ENCODE data around the gene FEZF1. TPM values are rescaled to one million over a fixed set of nuclear protein-coding genes. Genes with fewer than 3 reads are reported as not detected.
"Not testable (repeated sequence)": the region's sequence is repeated elsewhere in the genome, so short reads cannot be mapped to it uniquely, and the experiment has no call there.

The FEZF1 gene
- total RNA-seq, 4 donors from 2014 or later, result not detected

DNA sequence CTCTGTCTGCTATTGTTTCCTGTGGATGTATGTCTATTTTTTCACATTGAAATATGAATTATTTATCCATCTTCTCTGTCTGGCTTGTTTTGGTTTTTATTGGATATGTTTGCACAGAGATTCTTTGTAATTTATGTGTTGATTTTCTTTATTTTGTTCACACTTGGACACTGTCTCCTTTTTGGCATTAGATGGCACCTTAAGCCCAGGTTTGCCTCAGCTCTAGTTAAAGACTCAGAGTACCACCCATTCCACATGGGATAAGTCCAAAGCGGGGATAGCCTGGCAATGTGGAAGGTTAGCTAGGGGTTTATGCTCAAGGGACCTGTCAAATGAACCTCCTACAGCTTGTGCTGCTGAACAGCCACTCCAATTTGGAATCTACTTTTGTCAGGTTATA lies 14.1 kb downstream of the FEZF1 start:
- Histone ChIP-seq H3K27ac (no peak overlapping the region), H3K9me3 (no peaks in the 10 kb centered on the region), H3K4me1 (no peaks in the 10 kb centered on the region), H3K36me3 (no peaks in the 10 kb centered on the region), H3K27me3 (no peaks in the 10 kb centered on the region), H3K4me3 (replicated peaks in 1 of 3) (no peak overlapping the region)
- DNase-seq, result no peak
- no peak for TF ChIP-seq POLR2A (IDR thresholded peaks at IDR 0.05)
- TF ChIP-seq, protein P1, sequence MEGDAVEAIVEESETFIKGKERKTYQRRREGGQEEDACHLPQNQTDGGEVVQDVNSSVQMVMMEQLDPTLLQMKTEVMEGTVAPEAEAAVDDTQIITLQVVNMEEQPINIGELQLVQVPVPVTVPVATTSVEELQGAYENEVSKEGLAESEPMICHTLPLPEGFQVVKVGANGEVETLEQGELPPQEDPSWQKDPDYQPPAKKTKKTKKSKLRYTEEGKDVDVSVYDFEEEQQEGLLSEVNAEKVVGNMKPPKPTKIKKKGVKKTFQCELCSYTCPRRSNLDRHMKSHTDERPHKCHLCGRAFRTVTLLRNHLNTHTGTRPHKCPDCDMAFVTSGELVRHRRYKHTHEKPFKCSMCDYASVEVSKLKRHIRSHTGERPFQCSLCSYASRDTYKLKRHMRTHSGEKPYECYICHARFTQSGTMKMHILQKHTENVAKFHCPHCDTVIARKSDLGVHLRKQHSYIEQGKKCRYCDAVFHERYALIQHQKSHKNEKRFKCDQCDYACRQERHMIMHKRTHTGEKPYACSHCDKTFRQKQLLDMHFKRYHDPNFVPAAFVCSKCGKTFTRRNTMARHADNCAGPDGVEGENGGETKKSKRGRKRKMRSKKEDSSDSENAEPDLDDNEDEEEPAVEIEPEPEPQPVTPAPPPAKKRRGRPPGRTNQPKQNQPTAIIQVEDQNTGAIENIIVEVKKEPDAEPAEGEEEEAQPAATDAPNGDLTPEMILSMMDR (IDR thresholded peaks at IDR 0.05), result no peak
- 89 to 100% methylated on average over 1 of the region's 1 CpG for WGBS, 2 donors
- intact Hi-C loops (cut with DNase I), result no loop called here

DNA sequence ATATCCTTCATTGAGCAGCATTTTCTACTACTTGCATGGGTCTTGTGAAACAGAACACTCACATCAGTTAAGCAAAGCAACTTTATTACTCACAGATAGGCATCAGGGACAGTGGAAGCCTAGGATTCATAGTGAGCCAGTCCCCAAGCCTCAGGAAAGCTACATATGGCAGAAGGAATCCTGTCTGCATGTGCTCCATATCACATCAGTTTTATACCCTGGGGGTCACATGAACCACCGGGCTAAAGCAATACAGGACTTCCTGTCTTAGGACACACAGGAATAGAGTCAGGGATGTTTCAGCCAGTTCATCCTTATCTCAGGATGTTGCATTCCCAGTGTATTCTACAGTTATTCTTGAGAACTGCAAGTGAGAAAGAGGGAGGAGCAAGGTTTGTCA lies 15.1 kb downstream of the FEZF1 start:
- Histone ChIP-seq H3K27ac (no peak overlapping the region), H3K4me3 (replicated peaks in 1 of 3) (no peak overlapping the region), H3K9me3 (no peaks in the 10 kb centered on the region), H3K36me3 (no peaks in the 10 kb centered on the region), H3K4me1 (no peaks in the 10 kb centered on the region), H3K27me3 (no peaks in the 10 kb centered on the region)
- WGBS, 2 donors, result 50 to 71% methylated on average over 1 of the region's 1 CpG
- intact Hi-C loops (cut with DNase I), result no loop called here
- no peak for DNase-seq
- no peak for TF ChIP-seq POLR2A (IDR thresholded peaks at IDR 0.05)
- TF ChIP-seq, protein P1 (IDR thresholded peaks at IDR 0.05), result no peak

DNA sequence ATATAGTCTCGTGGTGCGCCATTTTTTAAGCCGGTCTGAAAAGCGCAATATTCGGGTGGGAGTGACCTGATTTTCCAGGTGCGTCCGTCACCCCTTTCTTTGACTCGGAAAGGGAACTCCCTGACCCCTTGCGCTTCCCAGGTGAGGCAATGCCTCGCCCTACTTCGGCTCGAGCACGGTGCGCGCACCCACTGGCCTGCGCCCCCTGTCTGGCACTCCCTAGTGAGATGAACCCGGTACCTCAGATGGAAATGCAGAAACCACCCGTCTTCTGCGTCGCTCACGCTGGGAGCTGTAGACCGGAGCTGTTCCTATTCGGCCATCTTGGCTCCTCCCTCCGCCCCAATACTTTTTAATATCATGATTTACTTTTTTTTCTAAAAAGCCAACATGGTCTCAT lies 19.9 kb downstream of the FEZF1 start:
- 92 to 94% methylated on average over 14 to 20 of the region's 24 CpGs for WGBS, 2 donors
- H3K36me3 ChIP-seq; intact Hi-C loops (cut with DNase I); H3K27me3 ChIP-seq; H3K4me1 ChIP-seq; DNase-seq; H3K4me3 ChIP-seq (replicated peaks in 1 of 3); H3K9me3 ChIP-seq; H3K27ac ChIP-seq: not testable (repeated sequence)

DNA sequence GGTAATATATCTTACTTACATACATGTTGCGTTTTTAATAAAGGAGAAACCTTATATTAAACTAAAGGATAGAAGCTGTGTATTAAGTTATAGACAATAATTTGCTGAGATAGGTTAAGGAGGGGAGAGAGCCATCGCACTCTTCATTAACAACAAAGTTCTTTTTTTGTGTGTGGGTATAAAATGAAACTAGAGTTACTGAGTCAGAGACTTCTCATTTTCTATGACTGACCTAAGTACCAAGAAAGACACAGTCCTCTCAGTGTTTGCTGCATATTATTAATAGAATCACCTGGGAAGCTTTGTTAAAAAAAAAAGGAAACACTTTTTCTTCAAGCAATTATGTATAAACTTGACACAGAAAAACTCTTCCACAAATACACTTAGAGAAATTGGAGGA lies 31.4 kb downstream of the FEZF1 start:
- no peak overlapping the region for H3K27ac ChIP-seq
- 91 to 94% methylated on average over 2 of the region's 2 CpGs for WGBS, 2 donors
- H3K4me1 ChIP-seq, result no peaks in the 10 kb centered on the region
- H3K4me3 ChIP-seq (replicated peaks in 1 of 3), result no peak overlapping the region
- no peaks in the 10 kb centered on the region for H3K9me3 ChIP-seq
- TF ChIP-seq, protein P1 (IDR thresholded peaks at IDR 0.05), result no peak
- TF ChIP-seq POLR2A (IDR thresholded peaks at IDR 0.05), result no peak
- H3K36me3 ChIP-seq, result no peaks in the 10 kb centered on the region
- DNase-seq, result no peak
- intact Hi-C loops (cut with DNase I), result no loop called here
- no peaks in the 10 kb centered on the region for H3K27me3 ChIP-seq

DNA sequence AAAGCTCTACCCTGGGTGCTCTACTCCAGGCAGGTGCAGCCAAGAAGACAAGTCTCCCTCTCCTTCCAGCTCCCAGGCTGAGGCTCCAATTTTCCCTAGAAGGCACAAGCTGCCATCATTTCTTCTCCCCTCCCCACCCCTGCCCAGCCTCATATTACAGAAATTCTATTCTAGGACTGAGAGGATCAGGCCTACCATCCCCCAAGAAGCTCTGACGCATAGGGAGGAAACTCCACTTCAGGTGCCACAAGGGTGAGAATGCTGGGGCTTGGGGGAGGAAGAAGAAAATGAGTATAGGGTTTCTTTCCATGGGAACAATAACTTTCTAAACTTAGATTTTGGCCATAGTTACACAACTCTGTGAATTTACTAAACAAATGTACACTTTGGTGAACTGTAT lies 35.3 kb downstream of the FEZF1 start:
- no peaks in the 10 kb centered on the region for H3K4me1 ChIP-seq
- TF ChIP-seq, protein P1 (IDR thresholded peaks at IDR 0.05), result no peak
- TF ChIP-seq POLR2A (IDR thresholded peaks at IDR 0.05), result no peak
- H3K27ac ChIP-seq, result no peak overlapping the region
- no peaks in the 10 kb centered on the region for H3K9me3 ChIP-seq
- no peaks in the 10 kb centered on the region for H3K36me3 ChIP-seq
- intact Hi-C loops (cut with DNase I), result no loop called here
- DNase-seq, result no peak
- WGBS, 2 donors, result 71 to 77% methylated on average over 1 of the region's 1 CpG
- H3K4me3 ChIP-seq (replicated peaks in 1 of 3), result no peak overlapping the region
- H3K27me3 ChIP-seq, result no peaks in the 10 kb centered on the region

DNA sequence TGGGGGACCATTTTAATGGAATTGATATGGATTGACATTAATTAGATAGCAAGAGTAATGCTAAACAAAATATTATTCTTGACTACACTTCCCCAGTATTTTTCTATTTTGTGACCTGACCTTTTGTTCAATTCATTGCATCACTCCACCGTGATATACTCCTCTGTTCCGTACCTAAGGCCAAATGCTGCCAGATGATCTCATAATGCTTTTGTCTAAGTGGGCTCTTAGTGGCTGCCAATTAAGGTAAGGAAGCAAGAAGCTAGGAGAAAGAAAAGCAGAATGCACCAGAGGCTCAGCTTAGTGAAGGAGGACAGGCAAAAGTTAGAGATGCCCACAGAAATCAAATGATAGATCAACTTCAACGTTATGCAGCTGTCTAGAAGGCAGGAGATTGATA lies 36.4 kb downstream of the FEZF1 start:
- Histone ChIP-seq H3K27me3 (no peaks in the 10 kb centered on the region), H3K27ac (no peak overlapping the region), H3K36me3 (no peaks in the 10 kb centered on the region), H3K4me3 (replicated peaks in 1 of 3) (no peak overlapping the region), H3K4me1 (no peaks in the 10 kb centered on the region), H3K9me3 (no peaks in the 10 kb centered on the region)
- intact Hi-C loops (cut with DNase I), result no loop called here
- no peak for TF ChIP-seq POLR2A (IDR thresholded peaks at IDR 0.05)
- TF ChIP-seq, protein P1 (IDR thresholded peaks at IDR 0.05), result no peak
- DNase-seq, result no peak
- 37 to 43% methylated on average over 3 of the region's 3 CpGs for WGBS, 2 donors
